Ectodermal cell (in vitro differentiated cells): ENCODE data around the gene CLINT1.

Source experiments
- H3K27ac ChIP-seq: 2 replicates; pipeline ENCODE4 v1.7.0; 2013; ENCODE audit warnings: mild to moderate bottlenecking, low read depth, low read length; ENCODE audit not compliant: insufficient read depth, poor library complexity, severe bottlenecking
- H3K27me3 ChIP-seq: 2 replicates; pipeline ENCODE4 v1.7.0; 2013; ENCODE audit warnings: mild to moderate bottlenecking, low read length; ENCODE audit not compliant: insufficient read depth, control insufficient read depth, poor library complexity, severe bottlenecking
- H3K36me3 ChIP-seq: one replicate; pipeline ENCODE4 v1.7.0; 2013; ENCODE audit warnings: low read length; ENCODE audit not compliant: control insufficient read depth, insufficient read depth
- H3K4me1 ChIP-seq: one replicate; pipeline ENCODE4 v1.7.0; 2013; ENCODE audit warnings: low read length; ENCODE audit not compliant: control insufficient read depth, insufficient read depth
- H3K4me3 ChIP-seq: 2 replicates; pipeline ENCODE4 v1.7.0; 2013; ENCODE audit warnings: low read depth, low read length, control low read depth; ENCODE audit not compliant: insufficient read depth
- H3K9me3 ChIP-seq: 2 replicates; pipeline ENCODE4 v1.7.0; 2013; ENCODE audit warnings: mild to moderate bottlenecking, low read length, moderate library complexity; ENCODE audit not compliant: control insufficient read depth
- WGBS, 2 experiments: methylation state at CpG; one replicate each; pipeline ENCODE4 v1.1.7; 2013; ENCODE audit warnings: missing lambda C conversion rate in 2 of 2; 5-methylcytosine and 5-hydroxymethylcytosine counted together

Gene CLINT1

GRCh38 chr5:157821822-157822622, 36.9 kb downstream of the CLINT1 start:
- Histone ChIP-seq H3K27ac (no peak overlapping the region), H3K4me1 (peaks cover 11% of the 10 kb centered on the region), H3K4me3 (no peak overlapping the region), H3K9me3 (no peaks in the 10 kb centered on the region), H3K27me3 (no peaks in the 10 kb centered on the region), H3K36me3 (no peaks in the 10 kb centered on the region)
- 93 to 94% methylated on average over 7 of the region's 7 CpGs for WGBS, 2 experiments

- H3K27ac ChIP-seq = no peak overlapping the region
- no peaks in the 10 kb centered on the region for H3K36me3 ChIP-seq
- WGBS, 2 experiments = 100% methylated on average over 1 of the region's 1 CpG; no CpG with 5 or more reads in 1 of the 2 experiments
- no peak overlapping the region for H3K4me3 ChIP-seq
- H3K9me3 ChIP-seq = no peaks in the 10 kb centered on the region
- H3K4me1 ChIP-seq = peaks cover 11% of the 10 kb centered on the region
- H3K27me3 ChIP-seq = no peaks in the 10 kb centered on the region
Observed at GRCh38 chr5:157821405-157821804, 37.5 kb downstream of the CLINT1 start.

GRCh38 chr5:157820593-157821252, 38.2 kb downstream of the CLINT1 start:
- H3K27me3 ChIP-seq = no peaks in the 10 kb centered on the region
- H3K4me1 ChIP-seq = peaks cover 11% of the 10 kb centered on the region
- H3K9me3 ChIP-seq = no peaks in the 10 kb centered on the region
- no peak overlapping the region for H3K4me3 ChIP-seq
- H3K36me3 ChIP-seq = no peaks in the 10 kb centered on the region
- H3K27ac ChIP-seq = no peak overlapping the region
- WGBS, 2 experiments = 44 to 53% methylated on average over 5 of the region's 6 CpGs

GRCh38 chr5:157819502-157820115, 39.3 kb downstream of the CLINT1 start:
- H3K27me3 ChIP-seq = no peaks in the 10 kb centered on the region
- H3K27ac ChIP-seq = no peak overlapping the region
- no peak overlapping the region for H3K4me3 ChIP-seq
- no peaks in the 10 kb centered on the region for H3K9me3 ChIP-seq
- no peaks in the 10 kb centered on the region for H3K36me3 ChIP-seq
- peaks cover 11% of the 10 kb centered on the region for H3K4me1 ChIP-seq
- whole genome bisulfite sequencing, 2 experiments = 91 to 94% methylated on average over 2 to 3 of the region's 3 CpGs

GRCh38 chr5:157818368-157818767, 40.6 kb downstream of the CLINT1 start:
- Histone ChIP-seq H3K4me3 (no peak overlapping the region), H3K27me3 (no peaks in the 10 kb centered on the region), H3K27ac (no peak overlapping the region), H3K9me3 (no peaks in the 10 kb centered on the region), H3K36me3 (peaks cover 7% of the 10 kb centered on the region), H3K4me1 (peaks cover 11% of the 10 kb centered on the region)
- WGBS, 2 experiments = 100% methylated on average over 2 of the region's 2 CpGs; no CpG with 5 or more reads in 1 of the 2 experiments

- Histone ChIP-seq H3K9me3 (no peaks in the 10 kb centered on the region), H3K27me3 (no peaks in the 10 kb centered on the region), H3K4me1 (peaks cover 11% of the 10 kb centered on the region), H3K4me3 (no peak overlapping the region), H3K36me3 (peaks cover 7% of the 10 kb centered on the region), H3K27ac (no peak overlapping the region)
- 90 to 98% methylated on average over 2 of the region's 2 CpGs for WGBS, 2 experiments
Observed at GRCh38 chr5:157817928-157818327, 41.0 kb downstream of the CLINT1 start.

- H3K27me3 ChIP-seq = no peaks in the 10 kb centered on the region
- no peak overlapping the region for H3K4me3 ChIP-seq
- no peak overlapping the region for H3K27ac ChIP-seq
- 96% methylated on average over 5 of the region's 5 CpGs for WGBS, 2 experiments
- peaks cover 11% of the 10 kb centered on the region for H3K4me1 ChIP-seq
- peaks cover 8% of the 10 kb centered on the region for H3K36me3 ChIP-seq
- no peaks in the 10 kb centered on the region for H3K9me3 ChIP-seq
Observed at GRCh38 chr5:157817387-157817702, 41.6 kb downstream of the CLINT1 start.

- no peaks in the 10 kb centered on the region for H3K9me3 ChIP-seq
- no peaks in the 10 kb centered on the region for H3K27me3 ChIP-seq
- H3K36me3 ChIP-seq = peaks cover 13% of the 10 kb centered on the region
- 60 to 100% methylated on average over 1 of the region's 1 CpG for WGBS, 2 experiments
- H3K4me3 ChIP-seq = no peak overlapping the region
- H3K27ac ChIP-seq = no peak overlapping the region
- H3K4me1 ChIP-seq = peaks cover 11% of the 10 kb centered on the region
Observed at GRCh38 chr5:157816682-157817386, 42.1 kb downstream of the CLINT1 start.

- Histone ChIP-seq H3K36me3 (peaks cover 21% of the 10 kb centered on the region), H3K9me3 (no peaks in the 10 kb centered on the region), H3K27me3 (no peaks in the 10 kb centered on the region), H3K4me1 (no peaks in the 10 kb centered on the region), H3K27ac (no peak overlapping the region), H3K4me3 (no peak overlapping the region)
- WGBS, 2 experiments = 92 to 100% methylated on average over 1 of the region's 2 CpGs
Observed at GRCh38 chr5:157812086-157812485, 46.9 kb downstream of the CLINT1 start.

GRCh38 chr5:157808043-157808442, 50.9 kb downstream of the CLINT1 start:
- 63 to 75% methylated on average over 2 of the region's 2 CpGs for WGBS, 2 experiments
- Histone ChIP-seq H3K36me3 (peaks cover 22% of the 10 kb centered on the region), H3K9me3 (no peaks in the 10 kb centered on the region), H3K4me3 (no peak overlapping the region), H3K27me3 (no peaks in the 10 kb centered on the region), H3K4me1 (no peaks in the 10 kb centered on the region), H3K27ac (no peak overlapping the region)
